Esophagus squamous epithelium (tissue), 4 donors: ENCODE results near the gene MNX1.

Experiments
- POLR2A ChIP-seq, 4 donors: fragments of 450-650 bp; IDR thresholded peaks; one replicate each; pipeline ENCODE4 v1.6.1; 2017; ENCODE audit warnings: antibody characterized with exemption in 4 of 4, mild to moderate bottlenecking in 4 of 4, moderate library complexity in 3 of 4
- TF ChIP-seq, protein P1 (sequence below), 6 experiments: fragments of 450-650 bp in 4 of 6; fragments of 200-600 bp in 2 of 6; sonication (generic) in 2 of 6; IDR thresholded peaks; one replicate each; pipeline ENCODE4 v1.5.1; 2016 to 2019; ENCODE audit warnings: antibody characterized with exemption in 6 of 6, mild to moderate bottlenecking in 4 of 6, moderate library complexity in 4 of 6

DNA sequence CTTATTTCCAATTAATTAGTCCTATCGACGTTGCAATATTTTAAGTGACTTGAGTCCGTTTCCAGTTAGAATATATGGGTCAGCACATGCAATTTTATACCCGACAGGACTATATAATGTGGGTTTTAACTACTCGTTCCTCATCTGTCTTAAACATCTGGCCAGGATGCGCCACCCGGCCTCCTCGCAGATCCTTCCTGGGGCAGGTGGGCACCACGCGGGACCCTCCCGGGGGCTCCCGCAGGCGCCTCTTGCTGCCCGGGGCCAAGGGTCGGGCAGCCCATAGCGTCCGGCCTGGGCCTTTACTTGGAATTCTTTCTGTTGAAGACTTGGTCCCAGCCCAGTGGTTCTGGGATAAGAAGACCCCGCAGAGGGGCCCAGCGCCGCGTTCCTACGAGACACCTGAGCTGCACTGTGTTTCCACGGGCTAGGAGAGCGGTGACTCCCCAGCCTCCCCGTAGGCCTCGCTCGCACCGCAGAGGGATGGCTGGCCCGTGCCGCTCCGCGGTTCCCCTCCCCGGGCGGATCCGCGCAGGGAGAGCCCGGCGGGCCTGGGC is 10.1 kb upstream of the MNX1 start:
- no peak for TF ChIP-seq POLR2A (IDR thresholded peaks at IDR 0.05)
- TF ChIP-seq, protein P1, sequence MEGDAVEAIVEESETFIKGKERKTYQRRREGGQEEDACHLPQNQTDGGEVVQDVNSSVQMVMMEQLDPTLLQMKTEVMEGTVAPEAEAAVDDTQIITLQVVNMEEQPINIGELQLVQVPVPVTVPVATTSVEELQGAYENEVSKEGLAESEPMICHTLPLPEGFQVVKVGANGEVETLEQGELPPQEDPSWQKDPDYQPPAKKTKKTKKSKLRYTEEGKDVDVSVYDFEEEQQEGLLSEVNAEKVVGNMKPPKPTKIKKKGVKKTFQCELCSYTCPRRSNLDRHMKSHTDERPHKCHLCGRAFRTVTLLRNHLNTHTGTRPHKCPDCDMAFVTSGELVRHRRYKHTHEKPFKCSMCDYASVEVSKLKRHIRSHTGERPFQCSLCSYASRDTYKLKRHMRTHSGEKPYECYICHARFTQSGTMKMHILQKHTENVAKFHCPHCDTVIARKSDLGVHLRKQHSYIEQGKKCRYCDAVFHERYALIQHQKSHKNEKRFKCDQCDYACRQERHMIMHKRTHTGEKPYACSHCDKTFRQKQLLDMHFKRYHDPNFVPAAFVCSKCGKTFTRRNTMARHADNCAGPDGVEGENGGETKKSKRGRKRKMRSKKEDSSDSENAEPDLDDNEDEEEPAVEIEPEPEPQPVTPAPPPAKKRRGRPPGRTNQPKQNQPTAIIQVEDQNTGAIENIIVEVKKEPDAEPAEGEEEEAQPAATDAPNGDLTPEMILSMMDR (IDR thresholded peaks at IDR 0.05): no peak
